ENCODE data around the gene FOXP4.

DNA sequence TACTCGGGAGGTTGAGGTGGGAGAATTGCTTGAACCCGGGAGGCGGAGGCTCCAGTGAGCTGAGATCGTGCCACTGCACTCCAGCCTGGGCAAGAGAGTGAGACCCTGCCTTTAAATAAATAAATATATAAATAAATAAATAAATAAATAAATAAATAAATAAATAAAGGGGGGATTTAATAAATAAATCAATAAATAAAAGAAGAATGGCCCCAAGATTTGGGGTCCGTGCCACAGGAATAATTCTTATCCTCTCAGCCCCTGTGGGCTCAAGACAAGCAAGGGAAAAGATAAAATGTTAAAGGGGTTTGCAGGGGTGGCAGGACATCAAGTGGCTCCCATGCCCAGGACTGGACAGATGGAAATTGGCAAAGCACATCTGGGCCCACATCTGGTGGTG is 60.9 kb downstream of the FOXP4 start:
- TF ChIP-seq TAF1 (conservative IDR thresholded peaks at IDR 0.05) = no peak
- TF ChIP-seq, protein P1, sequence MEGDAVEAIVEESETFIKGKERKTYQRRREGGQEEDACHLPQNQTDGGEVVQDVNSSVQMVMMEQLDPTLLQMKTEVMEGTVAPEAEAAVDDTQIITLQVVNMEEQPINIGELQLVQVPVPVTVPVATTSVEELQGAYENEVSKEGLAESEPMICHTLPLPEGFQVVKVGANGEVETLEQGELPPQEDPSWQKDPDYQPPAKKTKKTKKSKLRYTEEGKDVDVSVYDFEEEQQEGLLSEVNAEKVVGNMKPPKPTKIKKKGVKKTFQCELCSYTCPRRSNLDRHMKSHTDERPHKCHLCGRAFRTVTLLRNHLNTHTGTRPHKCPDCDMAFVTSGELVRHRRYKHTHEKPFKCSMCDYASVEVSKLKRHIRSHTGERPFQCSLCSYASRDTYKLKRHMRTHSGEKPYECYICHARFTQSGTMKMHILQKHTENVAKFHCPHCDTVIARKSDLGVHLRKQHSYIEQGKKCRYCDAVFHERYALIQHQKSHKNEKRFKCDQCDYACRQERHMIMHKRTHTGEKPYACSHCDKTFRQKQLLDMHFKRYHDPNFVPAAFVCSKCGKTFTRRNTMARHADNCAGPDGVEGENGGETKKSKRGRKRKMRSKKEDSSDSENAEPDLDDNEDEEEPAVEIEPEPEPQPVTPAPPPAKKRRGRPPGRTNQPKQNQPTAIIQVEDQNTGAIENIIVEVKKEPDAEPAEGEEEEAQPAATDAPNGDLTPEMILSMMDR (IDR thresholded peaks at IDR 0.05; ENCODE audit: low read depth, low read length, missing input control) = no peak
- TF ChIP-seq, protein P2, sequence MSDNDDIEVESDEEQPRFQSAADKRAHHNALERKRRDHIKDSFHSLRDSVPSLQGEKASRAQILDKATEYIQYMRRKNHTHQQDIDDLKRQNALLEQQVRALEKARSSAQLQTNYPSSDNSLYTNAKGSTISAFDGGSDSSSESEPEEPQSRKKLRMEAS (IDR thresholded peaks at IDR 0.05) = no peak
- TF ChIP-seq, protein P3, sequence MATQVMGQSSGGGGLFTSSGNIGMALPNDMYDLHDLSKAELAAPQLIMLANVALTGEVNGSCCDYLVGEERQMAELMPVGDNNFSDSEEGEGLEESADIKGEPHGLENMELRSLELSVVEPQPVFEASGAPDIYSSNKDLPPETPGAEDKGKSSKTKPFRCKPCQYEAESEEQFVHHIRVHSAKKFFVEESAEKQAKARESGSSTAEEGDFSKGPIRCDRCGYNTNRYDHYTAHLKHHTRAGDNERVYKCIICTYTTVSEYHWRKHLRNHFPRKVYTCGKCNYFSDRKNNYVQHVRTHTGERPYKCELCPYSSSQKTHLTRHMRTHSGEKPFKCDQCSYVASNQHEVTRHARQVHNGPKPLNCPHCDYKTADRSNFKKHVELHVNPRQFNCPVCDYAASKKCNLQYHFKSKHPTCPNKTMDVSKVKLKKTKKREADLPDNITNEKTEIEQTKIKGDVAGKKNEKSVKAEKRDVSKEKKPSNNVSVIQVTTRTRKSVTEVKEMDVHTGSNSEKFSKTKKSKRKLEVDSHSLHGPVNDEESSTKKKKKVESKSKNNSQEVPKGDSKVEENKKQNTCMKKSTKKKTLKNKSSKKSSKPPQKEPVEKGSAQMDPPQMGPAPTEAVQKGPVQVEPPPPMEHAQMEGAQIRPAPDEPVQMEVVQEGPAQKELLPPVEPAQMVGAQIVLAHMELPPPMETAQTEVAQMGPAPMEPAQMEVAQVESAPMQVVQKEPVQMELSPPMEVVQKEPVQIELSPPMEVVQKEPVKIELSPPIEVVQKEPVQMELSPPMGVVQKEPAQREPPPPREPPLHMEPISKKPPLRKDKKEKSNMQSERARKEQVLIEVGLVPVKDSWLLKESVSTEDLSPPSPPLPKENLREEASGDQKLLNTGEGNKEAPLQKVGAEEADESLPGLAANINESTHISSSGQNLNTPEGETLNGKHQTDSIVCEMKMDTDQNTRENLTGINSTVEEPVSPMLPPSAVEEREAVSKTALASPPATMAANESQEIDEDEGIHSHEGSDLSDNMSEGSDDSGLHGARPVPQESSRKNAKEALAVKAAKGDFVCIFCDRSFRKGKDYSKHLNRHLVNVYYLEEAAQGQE (IDR thresholded peaks at IDR 0.05) = no peak
- TF ChIP-seq SP1 (IDR thresholded peaks at IDR 0.05) = no peak
- no peak for TF ChIP-seq YY1 (IDR thresholded peaks at IDR 0.05)
- no peak for TF ChIP-seq HNF4A (conservative IDR thresholded peaks at IDR 0.05)
- TF ChIP-seq, protein P4, sequence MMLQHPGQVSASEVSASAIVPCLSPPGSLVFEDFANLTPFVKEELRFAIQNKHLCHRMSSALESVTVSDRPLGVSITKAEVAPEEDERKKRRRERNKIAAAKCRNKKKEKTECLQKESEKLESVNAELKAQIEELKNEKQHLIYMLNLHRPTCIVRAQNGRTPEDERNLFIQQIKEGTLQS (IDR thresholded peaks at IDR 0.05) = no peak
- no peak for TF ChIP-seq GABPA (IDR thresholded peaks at IDR 0.05 in 1 of 2, conservative IDR thresholded peaks at IDR 0.05 in 1 of 2)

Data from liver (tissue), 3 donors.